GM12865 (cell line): Measurements from ENCODE around the gene ZDHHC24.

Experiments used
- DNase-seq: peaks from one replicate; pipeline ENCODE4 v3.0.0; 2010; ENCODE audit warnings: low read depth
- H3K4me3 ChIP-seq: 2 replicates; pipeline ENCODE4 v1.5.1; 2011; ENCODE audit warnings: mild to moderate bottlenecking, low read depth, low read length, control low read depth
- TF ChIP-seq, protein P1 (sequence below): IDR thresholded peaks from 2 replicates; pipeline ENCODE4 v1.5.1; 2011; ENCODE audit warnings: low read length, control low read depth, low read depth, inconsistent platforms; ENCODE audit not compliant: insufficient read depth; ENCODE audit errors: missing control alignments

Gene ZDHHC24

DNA sequence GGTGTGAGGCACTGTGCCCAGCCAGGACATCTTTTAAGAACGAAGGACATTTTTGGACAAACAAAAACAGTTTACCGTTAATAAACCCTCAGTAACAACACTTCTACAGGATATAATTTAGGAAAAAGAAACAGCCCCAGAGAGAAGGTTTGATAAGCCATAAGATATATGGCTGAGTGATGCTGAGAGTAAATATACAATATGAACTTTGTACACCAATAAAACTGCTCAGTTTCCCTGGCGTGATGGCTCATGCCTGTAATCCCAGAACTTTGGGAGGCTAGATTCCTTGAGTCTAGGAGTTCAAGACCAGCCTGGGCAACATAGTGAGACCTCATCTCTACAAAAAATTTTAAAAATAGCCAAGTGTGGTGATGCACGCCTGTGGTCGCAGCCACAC, 47.3 kb downstream of the ZDHHC24 start:
- no peak overlapping the region for H3K4me3 ChIP-seq
- TF ChIP-seq, protein P1, sequence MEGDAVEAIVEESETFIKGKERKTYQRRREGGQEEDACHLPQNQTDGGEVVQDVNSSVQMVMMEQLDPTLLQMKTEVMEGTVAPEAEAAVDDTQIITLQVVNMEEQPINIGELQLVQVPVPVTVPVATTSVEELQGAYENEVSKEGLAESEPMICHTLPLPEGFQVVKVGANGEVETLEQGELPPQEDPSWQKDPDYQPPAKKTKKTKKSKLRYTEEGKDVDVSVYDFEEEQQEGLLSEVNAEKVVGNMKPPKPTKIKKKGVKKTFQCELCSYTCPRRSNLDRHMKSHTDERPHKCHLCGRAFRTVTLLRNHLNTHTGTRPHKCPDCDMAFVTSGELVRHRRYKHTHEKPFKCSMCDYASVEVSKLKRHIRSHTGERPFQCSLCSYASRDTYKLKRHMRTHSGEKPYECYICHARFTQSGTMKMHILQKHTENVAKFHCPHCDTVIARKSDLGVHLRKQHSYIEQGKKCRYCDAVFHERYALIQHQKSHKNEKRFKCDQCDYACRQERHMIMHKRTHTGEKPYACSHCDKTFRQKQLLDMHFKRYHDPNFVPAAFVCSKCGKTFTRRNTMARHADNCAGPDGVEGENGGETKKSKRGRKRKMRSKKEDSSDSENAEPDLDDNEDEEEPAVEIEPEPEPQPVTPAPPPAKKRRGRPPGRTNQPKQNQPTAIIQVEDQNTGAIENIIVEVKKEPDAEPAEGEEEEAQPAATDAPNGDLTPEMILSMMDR: no peak
- no peak for DNase-seq

DNA sequence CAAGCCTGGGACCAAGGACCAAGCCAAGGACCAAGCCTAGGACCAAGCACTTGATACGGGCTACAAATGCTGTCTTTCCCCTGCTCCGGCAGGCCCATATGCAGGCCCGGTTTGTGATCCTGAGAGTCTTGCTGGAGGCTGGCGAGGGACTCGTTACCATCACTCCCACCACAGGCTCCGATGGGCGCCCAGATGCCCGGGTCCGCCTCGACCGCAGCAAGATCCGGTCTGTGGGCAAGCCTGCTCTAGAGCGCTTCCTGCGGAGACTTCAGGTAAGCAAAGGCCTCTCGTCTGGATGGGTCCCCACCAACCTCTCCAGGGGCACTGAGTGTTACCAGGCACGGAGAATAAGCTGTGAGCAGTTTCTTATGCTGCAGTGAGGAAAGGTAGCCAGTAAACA, 48.6 kb downstream of the ZDHHC24 start:
- DNase-seq: no peak
- no peak overlapping the region for H3K4me3 ChIP-seq
- TF ChIP-seq, protein P1: no peak

DNA sequence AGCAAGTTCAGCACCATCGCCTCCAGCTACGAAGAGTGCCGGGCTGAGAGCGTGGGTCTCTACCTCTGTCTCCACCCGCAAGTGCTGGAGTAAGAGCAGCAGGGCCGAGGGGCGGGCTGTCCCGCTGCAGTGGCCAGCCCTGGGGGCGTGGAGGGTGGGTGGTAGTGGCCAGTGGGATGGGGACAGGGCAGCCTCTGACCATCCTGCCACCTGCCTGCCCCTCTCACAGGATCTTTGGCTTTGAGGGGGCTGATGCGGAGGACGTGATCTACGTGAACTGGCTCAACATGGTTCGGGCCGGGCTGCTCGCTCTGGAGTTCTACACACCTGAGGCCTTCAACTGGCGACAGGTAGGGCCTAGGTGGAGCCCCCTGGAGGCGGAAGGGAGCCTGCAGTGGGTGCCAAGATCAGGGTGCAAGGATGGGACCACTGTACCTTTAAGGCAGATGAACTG, 50.4 kb downstream of the ZDHHC24 start:
- TF ChIP-seq, protein P1: peak; percentile 28
- no peak overlapping the region for H3K4me3 ChIP-seq
- no peak for DNase-seq

DNA sequence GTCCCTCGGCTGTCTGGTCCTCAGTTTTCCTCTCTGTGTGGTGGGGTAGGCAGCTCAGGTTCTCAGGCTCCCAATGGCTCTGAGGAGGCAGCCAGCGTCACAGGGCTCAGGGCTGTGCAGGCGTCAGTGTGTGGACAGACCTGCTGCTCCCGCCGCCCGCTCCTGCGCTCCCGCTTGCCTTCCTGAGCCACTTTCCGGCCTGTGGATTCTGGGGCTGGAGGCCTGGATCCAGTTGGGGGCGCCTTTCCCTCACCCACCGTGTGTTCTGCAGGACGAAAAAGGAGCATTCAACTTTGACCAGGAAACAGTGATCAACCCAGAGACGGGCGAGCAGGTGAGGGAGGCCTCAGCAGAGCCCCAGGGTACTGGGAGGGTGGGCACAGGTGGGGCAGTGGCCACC, 50.9 kb downstream of the ZDHHC24 start:
- no peak for DNase-seq
- H3K4me3 ChIP-seq: no peak overlapping the region
- TF ChIP-seq, protein P1: no peak

DNA sequence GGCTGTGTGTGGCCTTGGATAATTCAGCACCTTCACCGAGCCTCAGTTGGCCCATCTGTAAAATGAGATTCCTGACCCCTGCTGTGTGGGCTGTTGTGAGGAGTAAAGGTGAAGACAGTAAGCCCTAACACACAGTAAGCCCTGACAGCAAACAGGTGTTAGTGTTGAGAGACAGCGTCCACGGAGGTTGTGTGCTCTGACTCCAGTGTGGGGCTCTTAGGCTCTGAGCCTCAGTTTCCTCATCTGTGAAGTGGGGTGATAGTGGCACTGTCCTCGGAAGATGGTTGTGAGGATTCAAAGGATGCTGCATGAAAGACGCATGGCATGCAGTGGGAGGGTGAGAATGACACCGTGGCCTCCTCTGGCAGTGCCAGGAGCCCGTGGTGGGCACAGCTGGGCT, 51.4 kb downstream of the ZDHHC24 start:
- TF ChIP-seq, protein P1: no peak
- H3K4me3 ChIP-seq: no peak overlapping the region
- DNase-seq: no peak

DNA sequence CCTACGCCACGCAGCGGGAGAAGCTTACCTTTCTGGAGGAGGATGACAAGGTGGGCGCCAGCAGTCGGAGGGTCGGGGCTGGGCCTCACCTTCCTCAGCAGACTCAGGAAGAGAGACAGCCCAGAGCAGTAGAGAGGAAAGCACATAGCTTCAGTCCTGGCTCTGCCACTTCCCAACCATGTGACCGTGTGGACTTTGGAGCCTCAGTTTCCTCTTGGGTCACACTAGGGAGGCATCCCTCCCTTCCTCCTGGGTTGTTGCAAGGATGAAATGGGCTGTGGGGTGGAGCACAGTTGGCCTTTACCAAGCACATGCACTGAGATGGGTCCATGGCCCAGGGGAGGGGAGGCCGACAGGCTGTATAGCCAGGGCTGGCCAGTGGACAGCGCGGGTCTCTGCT, 52.7 kb downstream of the ZDHHC24 start:
- H3K4me3 ChIP-seq: no peak overlapping the region
- TF ChIP-seq, protein P1: no peak
- no peak for DNase-seq

DNA sequence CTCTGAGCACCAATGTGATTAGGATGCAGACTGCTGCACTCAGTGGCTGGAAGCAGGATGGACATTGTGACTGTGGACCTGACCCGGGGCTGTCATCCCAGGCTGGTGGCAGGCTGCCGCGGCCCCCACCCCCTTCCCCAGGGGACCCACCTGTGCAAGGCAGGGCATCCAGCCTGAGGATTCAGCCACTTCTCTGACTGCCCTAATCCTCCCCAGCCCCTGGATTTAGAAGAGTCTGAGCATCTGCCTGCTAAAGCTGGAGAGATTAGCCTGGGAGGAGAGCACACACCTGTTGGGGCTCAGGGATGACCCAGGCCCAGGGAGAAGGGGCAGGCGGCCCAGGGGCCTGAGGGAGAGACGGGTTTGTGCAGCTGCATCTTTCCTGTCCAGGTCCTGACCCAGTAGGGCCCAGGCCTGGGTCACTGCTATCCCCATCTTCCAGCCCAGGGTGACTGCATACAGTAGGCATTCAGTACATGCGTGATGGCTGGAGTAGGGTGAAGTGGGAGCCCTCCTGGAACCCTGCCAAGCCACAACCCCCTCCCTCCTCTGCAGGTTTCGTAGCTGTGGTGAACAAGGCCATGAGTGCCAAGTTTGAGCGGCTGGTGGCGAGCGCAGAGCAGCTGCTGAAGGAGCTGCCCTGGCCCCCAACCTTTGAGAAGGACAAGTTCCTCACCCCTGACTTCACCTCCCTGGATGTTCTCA, 53.5 kb downstream of the ZDHHC24 start:
- no peak overlapping the region for H3K4me3 ChIP-seq
- TF ChIP-seq, protein P1: no peak
- no peak for DNase-seq
